Vagina (tissue), 2 donors: ENCODE data around the gene ACOT11. TPM values are rescaled to one million over a fixed set of nuclear protein-coding genes. Genes with fewer than 3 reads are reported as not detected.

ENCODE experiments used
- DNase-seq, 2 donors: peaks; one replicate each; pipeline ENCODE4 v3.0.0-alpha.2; 2017; ENCODE audit errors: extremely low spot score in 2 of 2
- H3K27ac ChIP-seq: fragments of 200-600 bp; sonication (generic); one replicate; pipeline ENCODE4 v1.5.1; 2019
- H3K27me3 ChIP-seq: fragments of 200-600 bp; sonication (generic); one replicate; pipeline ENCODE4 v1.5.1; 2019
- H3K36me3 ChIP-seq, 2 donors: fragments of 200-600 bp; sonication (generic); one replicate each; pipeline ENCODE4 v1.5.1; 2017 to 2019
- H3K4me1 ChIP-seq: fragments of 200-600 bp; sonication (generic); one replicate; pipeline ENCODE4 v1.5.1; 2019
- H3K4me3 ChIP-seq, 2 donors: fragments of 200-600 bp; sonication (generic); 1 replicate in 1 of 2; 2 replicates in 1 of 2; pipeline ENCODE4 v1.5.1; 2016 to 2019
- H3K9me3 ChIP-seq: fragments of 200-600 bp; sonication (generic); one replicate; pipeline ENCODE4 v1.5.1; 2019
- CTCF ChIP-seq, 3 experiments: fragments of 450-650 bp in 2 of 3; fragments of 200-600 bp in 1 of 3; sonication (generic) in 1 of 3; IDR thresholded peaks; one replicate each; pipeline ENCODE4 v1.5.1; 2017 to 2019; ENCODE audit warnings: antibody characterized with exemption in 3 of 3, mild to moderate bottlenecking in 2 of 3, moderate library complexity in 2 of 3
- POLR2A ChIP-seq, 2 donors: fragments of 450-650 bp; IDR thresholded peaks; one replicate each; pipeline ENCODE4 v1.6.1; 2017; ENCODE audit warnings: antibody characterized with exemption in 2 of 2, mild to moderate bottlenecking in 2 of 2, moderate library complexity in 2 of 2
- POLR2AphosphoS5 ChIP-seq, 2 donors: sonication (generic); formaldehyde crosslinking; IDR thresholded peaks; one replicate each; pipeline ENCODE4 v1.9.0; 2017; ENCODE audit warnings: antibody characterized with exemption in 2 of 2, mild to moderate bottlenecking in 2 of 2, low read depth in 1 of 2; ENCODE audit not compliant: insufficient read depth in 1 of 2
- intact Hi-C: fragments of 100-400 bp; cut with DNase I; formaldehyde crosslinking; loops from one replicate; pipeline ENCODE4 v1.15.1; 2023
- total RNA-seq: library from RNA; depleted of rRNA; stranded (reverse); fragments of >200 nt; gene quantifications from one replicate; pipeline ENCODE4 v1.2.3, GENCODE V29; 2016

Gene ACOT11
- total RNA-seq, 1 donor from 2014 or later: 26.0 TPM

GRCh38 chr1:54581621-54582035 lies 33.6 kb downstream of the ACOT11 start:
- no peak for DNase-seq
- TF ChIP-seq CTCF (IDR thresholded peaks at IDR 0.05) (no peak), POLR2AphosphoS5 (IDR thresholded peaks at IDR 0.05; ENCODE audit: insufficient read depth in 1 of 2, low read depth in 1 of 2) (peak; percentile 66 to 74)
- no peaks in the 10 kb centered on the region for H3K27me3 ChIP-seq
- no peak overlapping the region for H3K4me3 ChIP-seq
- no peaks in the 10 kb centered on the region for H3K9me3 ChIP-seq
- no peaks in the 10 kb centered on the region for H3K36me3 ChIP-seq
- H3K27ac ChIP-seq: peak overlapping the region; percentile 66
- H3K4me1 ChIP-seq: peaks cover 16% of the 10 kb centered on the region
- intact Hi-C loops: no loop called here

- Histone ChIP-seq H3K4me3 (no peak overlapping the region), H3K9me3 (no peaks in the 10 kb centered on the region), H3K36me3 (no peaks in the 10 kb centered on the region), H3K27ac (no peak overlapping the region), H3K27me3 (no peaks in the 10 kb centered on the region), H3K4me1 (peaks cover 16% of the 10 kb centered on the region)
- intact Hi-C loops: no loop called here
- DNase-seq: no peak
- TF ChIP-seq CTCF (IDR thresholded peaks at IDR 0.05) (no peak), POLR2A (IDR thresholded peaks at IDR 0.05) (no peak)
Measured at GRCh38 chr1:54582566-54583306, 34.7 kb downstream of the ACOT11 start.

DNA sequence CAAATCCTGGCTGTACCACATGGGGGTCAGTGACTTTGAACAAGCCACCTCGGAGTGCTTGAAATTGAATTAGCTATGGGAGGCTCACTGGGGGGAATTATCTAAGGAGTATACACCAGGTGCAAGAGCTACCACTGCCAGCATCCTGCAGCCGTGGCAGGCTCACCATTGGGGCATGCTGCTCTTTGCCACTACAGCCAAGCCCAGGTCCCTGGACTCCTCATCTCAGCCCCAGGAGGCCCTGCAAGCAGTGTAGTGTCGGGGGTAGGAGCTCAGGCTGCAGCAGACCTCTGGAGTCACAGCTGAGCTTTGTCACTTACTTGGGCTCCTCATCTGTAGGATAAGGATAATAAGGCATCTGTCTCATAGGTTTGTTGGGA lies 35.3 kb downstream of the ACOT11 start:
- no peak overlapping the region for H3K27ac ChIP-seq
- intact Hi-C loops: no loop called here

DNA sequence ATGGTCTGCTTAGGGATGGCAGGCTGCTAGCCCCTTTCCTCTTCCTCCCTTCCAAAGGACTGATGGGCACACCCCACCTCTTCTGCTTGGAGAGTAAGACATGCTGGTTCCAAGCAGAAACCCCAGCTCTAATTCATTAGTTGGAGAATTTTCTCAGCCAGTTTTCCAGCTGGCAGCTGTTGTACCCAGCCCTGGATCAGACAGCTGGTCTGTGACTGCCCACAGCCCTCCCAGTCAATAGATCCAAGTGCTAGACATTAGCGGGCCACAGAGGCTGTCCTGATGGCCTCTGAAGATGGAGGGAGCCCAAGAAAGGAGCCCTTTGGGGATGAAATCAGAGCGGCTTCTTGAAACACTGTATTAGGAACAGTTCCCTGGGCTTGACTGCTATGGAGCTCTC lies 35.8 kb downstream of the ACOT11 start:
- Histone ChIP-seq H3K4me1 (peaks cover 16% of the 10 kb centered on the region), H3K27me3 (no peaks in the 10 kb centered on the region), H3K36me3 (no peaks in the 10 kb centered on the region), H3K4me3 (no peak overlapping the region), H3K9me3 (no peaks in the 10 kb centered on the region), H3K27ac (no peak overlapping the region)
- TF ChIP-seq POLR2AphosphoS5 (IDR thresholded peaks at IDR 0.05; ENCODE audit: insufficient read depth in 1 of 2, low read depth in 1 of 2) (no peak), CTCF (IDR thresholded peaks at IDR 0.05) (no peak), POLR2A (IDR thresholded peaks at IDR 0.05) (no peak)
- no peak for DNase-seq
- intact Hi-C loops: no loop called here

More for the DNA sequence above, 35.3 kb downstream of the ACOT11 start:
- DNase-seq: no peak
- Histone ChIP-seq H3K4me1 (peaks cover 16% of the 10 kb centered on the region), H3K27me3 (no peaks in the 10 kb centered on the region), H3K36me3 (no peaks in the 10 kb centered on the region), H3K4me3 (no peak overlapping the region), H3K9me3 (no peaks in the 10 kb centered on the region)
- TF ChIP-seq POLR2AphosphoS5 (IDR thresholded peaks at IDR 0.05; ENCODE audit: insufficient read depth in 1 of 2, low read depth in 1 of 2): no peak
- no peak for TF ChIP-seq CTCF (IDR thresholded peaks at IDR 0.05)
- no peak for TF ChIP-seq POLR2A (IDR thresholded peaks at IDR 0.05)

DNA sequence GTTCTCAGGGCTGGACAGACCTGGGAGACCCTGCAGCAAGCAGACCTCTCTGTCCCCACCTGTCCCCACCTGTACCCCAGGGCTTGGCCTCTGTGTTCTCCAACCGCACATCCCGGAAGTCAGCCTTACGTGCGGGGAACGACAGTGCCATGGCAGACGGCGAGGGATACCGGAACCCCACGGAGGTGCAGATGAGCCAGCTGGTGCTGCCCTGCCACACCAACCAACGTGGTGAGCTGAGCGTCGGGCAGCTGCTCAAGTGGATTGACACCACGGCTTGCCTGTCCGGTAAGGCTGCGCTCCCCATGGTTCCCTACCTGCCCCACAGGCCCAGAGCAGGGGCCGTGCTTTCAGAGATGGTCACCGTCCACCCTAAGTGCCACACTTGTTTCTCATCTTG lies 36.5 kb downstream of the ACOT11 start:
- Histone ChIP-seq H3K4me3 (no peak overlapping the region), H3K27ac (no peak overlapping the region), H3K4me1 (peaks cover 16% of the 10 kb centered on the region), H3K27me3 (no peaks in the 10 kb centered on the region), H3K36me3 (no peaks in the 10 kb centered on the region), H3K9me3 (no peaks in the 10 kb centered on the region)
- intact Hi-C loops: no loop called here
- no peak for TF ChIP-seq POLR2AphosphoS5 (IDR thresholded peaks at IDR 0.05; ENCODE audit: insufficient read depth in 1 of 2, low read depth in 1 of 2)
- TF ChIP-seq POLR2A (IDR thresholded peaks at IDR 0.05): no peak
- no peak for TF ChIP-seq CTCF (IDR thresholded peaks at IDR 0.05)
- DNase-seq: no peak
